K562 (cell line): Measurements from ENCODE around the gene PBXIP1. TPM values are rescaled to one million over a fixed set of nuclear protein-coding genes. Genes with fewer than 3 reads are reported as not detected.

Experiments
- DIDO1 ChIP-seq: fragments of 450-650 bp; IDR thresholded peaks from 2 replicates; pipeline ENCODE4 v1.6.1; 2016; ENCODE audit warnings: low read depth, missing biosample characterization, missing genetic modification characterization
- HLTF ChIP-seq: fragments of 450-650 bp; IDR thresholded peaks from 2 replicates; pipeline ENCODE4 v1.6.1; 2016
- JUND ChIP-seq, 2 experiments: IDR thresholded peaks; 2 replicates in 1 of 2; 3 replicates in 1 of 2; pipeline ENCODE4 v1.6.1; 2011; ENCODE audit warnings: borderline replicate concordance in 2 of 2, low read depth in 2 of 2, low read length in 2 of 2, improper control_type of control experiment in 1 of 2, missing biosample characterization in 1 of 2, missing genetic modification characterization in 1 of 2, missing genetic modification reagents in 1 of 2
- NFE2L1 ChIP-seq: fragments of 450-650 bp; IDR thresholded peaks from 2 replicates; pipeline ENCODE4 v1.6.1; 2016; ENCODE audit warnings: missing genetic modification characterization, low read depth, mild to moderate bottlenecking, missing compliant biosample characterization, moderate library complexity, borderline replicate concordance
- NR3C1 ChIP-seq: sonication (generic); formaldehyde crosslinking; IDR thresholded peaks from 2 replicates; pipeline ENCODE4 v1.8.1; 2022; ENCODE audit warnings: missing genetic modification reagents
- PHB2 ChIP-seq: fragments of 450-650 bp; IDR thresholded peaks from 2 replicates; pipeline ENCODE4 v1.6.1; 2017; ENCODE audit warnings: low read depth
- POLR2A ChIP-seq: fragments of 450-650 bp; conservative IDR thresholded peaks from 2 replicates; pipeline ENCODE4 v1.6.1; 2016
- PTRF ChIP-seq: fragments of 450-650 bp; IDR thresholded peaks from 2 replicates; pipeline ENCODE4 v1.6.1; 2016; ENCODE audit warnings: mild to moderate bottlenecking, missing genetic modification characterization, missing compliant biosample characterization
- TOE1 ChIP-seq, 2 experiments: fragments of 450-650 bp in 1 of 2; sonication (generic) in 1 of 2; formaldehyde crosslinking in 1 of 2; IDR thresholded peaks; 2 replicates each; pipeline versions ENCODE4 v1.7.1 to v1.8.0; 2016 to 2022; ENCODE audit warnings: borderline replicate concordance in 2 of 2, mild to moderate bottlenecking in 2 of 2, antibody characterized with exemption in 1 of 2, inconsistent platforms in 1 of 2, low read depth in 1 of 2, missing genetic modification reagents in 1 of 2, moderate library complexity in 1 of 2
- UBTF ChIP-seq, 2 experiments: IDR thresholded peaks; 2 replicates each; pipeline ENCODE4 v1.6.1; 2012; ENCODE audit warnings: improper control_type of control experiment in 2 of 2, low read depth in 2 of 2, low read length in 2 of 2, borderline replicate concordance in 1 of 2
- VEZF1 ChIP-seq: fragments of 200-800 bp; sonication (Bioruptor generic); IDR thresholded peaks from 2 replicates; pipeline ENCODE4 v1.6.1; 2017; ENCODE audit warnings: missing genetic modification characterization, missing compliant biosample characterization
- ZC3H11A ChIP-seq: IDR thresholded peaks from 2 replicates; pipeline ENCODE4 v1.6.1; 2012; ENCODE audit warnings: low read depth, low read length, improper control_type of control experiment
- ZMIZ1 ChIP-seq, 2 experiments: fragments of 150-350 bp in 1 of 2; IDR thresholded peaks; 2 replicates each; pipeline ENCODE4 v1.6.1; 2012 to 2016; ENCODE audit warnings: low read depth in 2 of 2, low read length in 2 of 2, mild to moderate bottlenecking in 1 of 2, moderate library complexity in 1 of 2
- ZNF146 ChIP-seq: IDR thresholded peaks from one replicate; pipeline ENCODE4 v1.6.1; 2018; ENCODE audit warnings: missing compliant biosample characterization; ENCODE audit not compliant: unreplicated experiment
- ZNF282 ChIP-seq: sonication (generic); formaldehyde crosslinking; IDR thresholded peaks from 2 replicates; pipeline ENCODE4 v1.8.1; 2023; ENCODE audit warnings: missing genetic modification reagents
- ZNF644 ChIP-seq: fragments of 200-800 bp; sonication (Bioruptor generic); IDR thresholded peaks from 2 replicates; pipeline ENCODE4 v1.6.1; 2016; ENCODE audit warnings: low read depth, missing genetic modification characterization, missing compliant biosample characterization
- polyA plus RNA-seq, 8 experiments: library from polyadenylated mRNA; depleted of rRNA in 4 of 8; stranded (reverse) in 5 of 8; unstranded in 3 of 8; fragments of >200 nt; fragmentation: Nextera tagmentation in 2 of 8; fragmentation: Illumina TruSeq in 1 of 8; extraction: Ambion mirVana in 2 of 8; extraction: Trizol in 1 of 8; gene quantifications; 2 replicates each; pipeline versions ENCODE4 v1.2.1 to v1.2.3, GENCODE V29; 2011 to 2014; ENCODE audit warnings: inconsistent platforms in 1 of 8, missing spikeins in 1 of 8
- total RNA-seq, 7 experiments: library from RNA; depleted of rRNA in 6 of 7; stranded (reverse); fragments of >200 nt in 6 of 7; fragmentation: Illumina TruSeq in 2 of 7; extraction: Trizol in 2 of 7; gene quantifications; 2 replicates each; pipeline versions ENCODE4 v1.2.1 to v1.2.3, GENCODE V29; 2011 to 2021; ENCODE audit warnings: low replicate concordance in 1 of 7

The PBXIP1 gene
- total and polyA plus RNA-seq, 9 of the 15 experiments (the other 6 are each of a cell fraction or from before 2014, with no cell fraction given): 0.13 to 8.3 (median 5.8) TPM

GRCh38 chr1:154961207-154962155 is 5.6 kb upstream of the PBXIP1 start, which contains the start of gene PYGO2 (continued):
- TF ChIP-seq ZMIZ1 (IDR thresholded peaks at IDR 0.05; ENCODE audit: low read depth in 2 of 2, low read length in 2 of 2) (no peak), UBTF (IDR thresholded peaks at IDR 0.05; ENCODE audit: borderline replicate concordance in 1 of 2, low read depth in 2 of 2, low read length in 2 of 2) (peak; percentile 65 to 81; a peak in 3 of 4 replicates), ZC3H11A (no peak), POLR2A (peak; percentile 92), JUND (IDR thresholded peaks at IDR 0.05; ENCODE audit: borderline replicate concordance, low read depth, low read length) (peak; percentile 87), JUND (tag; IDR thresholded peaks at IDR 0.05; ENCODE audit: borderline replicate concordance, low read depth, low read length) (no peak), VEZF1 (peak; percentile 83), HLTF (no peak; the same call in 1 of the 2 replicates), NR3C1 (CRISPR knock-in tag) (no peak), PHB2 (no peak), TOE1 (IDR thresholded peaks at IDR 0.05; ENCODE audit: borderline replicate concordance) (peak; percentile 69; the same call in 1 of the 2 replicates), TOE1 (CRISPR knock-in tag; IDR thresholded peaks at IDR 0.05; ENCODE audit: borderline replicate concordance, low read depth) (no peak), ZNF644 (no peak), NFE2L1 (tag) (no peak), ZNF282 (CRISPR knock-in tag) (no peak), PTRF (tag) (no peak), DIDO1 (no peak), ZNF146 (CRISPR knock-in tag) (no peak)
